ENCODE data around the gene APOL3. TPM values are rescaled to one million over a fixed set of nuclear protein-coding genes. Genes with fewer than 3 reads are reported as not detected.
"Not testable (repeated sequence)": the region's sequence is repeated elsewhere in the genome, so short reads cannot be mapped to it uniquely, and the experiment has no call there.

The APOL3 gene
- total and polyA plus RNA-seq, 10 of the 15 experiments (the other 5 are each of a cell fraction or from before 2014, with no cell fraction given), result 6.9 to 66.8 (median 48.5) TPM

- intact Hi-C loops (cut with micrococcal nuclease; ENCODE audit: unreplicated experiment); H3K4me2 ChIP-seq (ENCODE audit: control insufficient read depth, insufficient read depth); BruUV-seq (replicated peaks); ATAC-seq; in situ Hi-C loops (cut with MboI); H3K9ac ChIP-seq (ENCODE audit: control insufficient read depth, insufficient read depth, low read length); FAIRE-seq; H4K20me1 ChIP-seq (ENCODE audit: control insufficient read depth, insufficient read depth); POLR2A ChIA-PET; H2AFZ ChIP-seq (ENCODE audit: control insufficient read depth, low read depth, low read length); H3K27ac ChIP-seq (ENCODE audit: control insufficient read depth, insufficient read depth); H3K27me3 ChIP-seq (replicated peaks in 1 of 2; ENCODE audit: control insufficient read depth in 2 of 2, insufficient read depth in 2 of 2, low read length in 1 of 2); RAD21 ChIA-PET (ENCODE audit: unreplicated experiment); H3K9me3 ChIP-seq (replicated peaks; ENCODE audit: control insufficient read depth, insufficient read depth, low read length); H3K4me1 ChIP-seq (ENCODE audit: control insufficient read depth, insufficient read depth, low read length); H3K79me2 ChIP-seq (ENCODE audit: control insufficient read depth, insufficient read depth, low read length); H3K4me3 ChIP-seq; H3K36me3 ChIP-seq (ENCODE audit: control insufficient read depth in 2 of 2, insufficient read depth in 2 of 2, low read length in 1 of 2); SMC1A ChIA-PET (ENCODE audit: uncharacterized antibody, unreplicated experiment); DNase-seq (ENCODE audit: low read depth, low spot score): not testable (repeated sequence)
- peak; percentile 65 for TF ChIP-seq BCL3 (IDR thresholded peaks at IDR 0.05; ENCODE audit: borderline replicate concordance, insufficient read depth, low read depth, low read length, poor library complexity, severe bottlenecking)
- CTCF ChIA-PET, result interaction anchor here (1.8 to 1.9 kb wide), 2 partner anchors 11 to 16 kb away, joined by 5 to 6 read pairs; no protein-coding TSS in a partner anchor
- WGBS (ENCODE audit: insufficient coverage, insufficient replicate concordance, low lambda C conversion rate, missing lambda C conversion rate), result 41% methylated on average over 5 of the region's 5 CpGs
These were observed 45.0 kb upstream of the APOL3 start for GRCh38 chr22:36205573-36205972.

- Histone ChIP-seq H3K36me3 (ENCODE audit: control insufficient read depth in 2 of 2, insufficient read depth in 2 of 2, low read length in 1 of 2) (no peaks in the 10 kb centered on the region), H2AFZ (ENCODE audit: control insufficient read depth, low read depth, low read length) (no peak overlapping the region), H3K4me1 (ENCODE audit: control insufficient read depth, insufficient read depth, low read length) (no peaks in the 10 kb centered on the region), H3K27ac (ENCODE audit: control insufficient read depth, insufficient read depth) (no peak overlapping the region), H3K9ac (ENCODE audit: control insufficient read depth, insufficient read depth, low read length) (no peak overlapping the region), H3K9me3 (replicated peaks; ENCODE audit: control insufficient read depth, insufficient read depth, low read length) (0 out of 3 replicates have a peak, but pooled peaks cover under 1% of the 10 kb centered on the region), H3K79me2 (ENCODE audit: control insufficient read depth, insufficient read depth, low read length) (no peaks in the 10 kb centered on the region), H3K4me2 (ENCODE audit: control insufficient read depth, insufficient read depth) (no peak overlapping the region), H3K4me3 (no peak overlapping the region), H3K27me3 (replicated peaks in 1 of 2; ENCODE audit: control insufficient read depth in 2 of 2, insufficient read depth in 2 of 2, low read length in 1 of 2) (no peaks in the 10 kb centered on the region), H4K20me1 (ENCODE audit: control insufficient read depth, insufficient read depth) (no peaks in the 10 kb centered on the region)
- 44% methylated on average over 6 of the region's 6 CpGs for WGBS (ENCODE audit: insufficient coverage, insufficient replicate concordance, low lambda C conversion rate, missing lambda C conversion rate)
- TF ChIP-seq EGR1 (IDR thresholded peaks at IDR 0.05; ENCODE audit: borderline replicate concordance in 1 of 2, low read depth in 2 of 2, low read length in 2 of 2), result no peak
- intact Hi-C loops (cut with micrococcal nuclease; ENCODE audit: unreplicated experiment), result no loop called here
- SMC1A ChIA-PET (ENCODE audit: uncharacterized antibody, unreplicated experiment), result interaction anchor here (0.6 to 1.6 kb wide), 4 partner anchors 9 to 35 kb away, joined by 3 to 5 read pairs (median 4); partner anchors contain the start of gene APOL2
- CTCF ChIA-PET, result interaction anchor here (1.1 to 1.9 kb wide), 3 partner anchors 10 to 17 kb away, joined by 5 to 7 read pairs (median 6); no protein-coding TSS in a partner anchor
- no TSS peak for BruUV-seq (replicated peaks)
- ATAC-seq, result no peak
- FAIRE-seq, result no peak
- POLR2A ChIA-PET, result no interaction called here
- in situ Hi-C loops (cut with MboI), result no loop called here
- no peak for DNase-seq (ENCODE audit: low read depth, low spot score)
- RAD21 ChIA-PET (ENCODE audit: unreplicated experiment), result interaction anchor here (1.0 kb wide), 1 partner anchor 9 kb away, joined by 3 read pairs; no protein-coding TSS in a partner anchor
These were observed 44.1 kb upstream of the APOL3 start for GRCh38 chr22:36204632-36205015.
